Endothelial cell of umbilical vein (primary cell): ENCODE data around the gene ARPC5L. TPM values are rescaled to one million over a fixed set of nuclear protein-coding genes. Genes with fewer than 3 reads are reported as not detected.
A peak's percentile ranks its signal among the peaks of the same experiment; 100 is the strongest.

Experiments
- BruUV-seq: library from RNA; stranded (reverse); fragments of 400-500 nt; replicated peaks from 2 replicates; lab custom pipeline; 2021; lab: Mats Ljungman, UMichigan
- CTCF ChIA-PET: fragments of 300-600, 350-600 bp; sonication (Branson Sonifier 250); formaldehyde crosslinking; loops from one replicate; lab custom pipeline; 2021; ENCODE audit warnings: antibody characterized with exemption, inconsistent platforms; lab: Charles Lee
- POLR2A ChIA-PET: fragments of 300-600, 350-600 bp; sonication (Branson Sonifier 250); formaldehyde crosslinking; loops from one replicate; lab custom pipeline; 2021; ENCODE audit warnings: antibody characterized with exemption, inconsistent platforms; lab: Charles Lee
- DNase-seq: peaks from one replicate; pipeline ENCODE4 v3.0.0-alpha.2; 2011; ENCODE audit warnings: low read depth, low spot score
- FAIRE-seq: peaks from 2 replicates; lab custom pipeline; 2011; peaks lifted over from hg19 to GRCh38; lab: Jason Lieb, UNC
- H2AFZ ChIP-seq: 2 replicates; pipeline ENCODE4 v1.6.0; 2012; ENCODE audit warnings: low read depth, low read length, control low read depth, inconsistent platforms
- H3K27ac ChIP-seq: 2 replicates; pipeline ENCODE4 v1.5.1; 2011; ENCODE audit warnings: low read depth, mild to moderate bottlenecking, control low read depth, low read length, moderate library complexity; ENCODE audit not compliant: insufficient read depth
- H3K27me3 ChIP-seq, 2 experiments: 2 replicates each; pipeline versions ENCODE4 v1.6.0 to v1.6.1; 2011; ENCODE audit warnings: low read length in 2 of 2, mixed read lengths in 1 of 2; ENCODE audit not compliant: control insufficient read depth in 2 of 2, insufficient read depth in 2 of 2
- H3K36me3 ChIP-seq, 2 experiments: 2 replicates in 1 of 2; 3 replicates in 1 of 2; pipeline ENCODE4 v1.5.1; 2011; ENCODE audit warnings: low read length in 2 of 2, mild to moderate bottlenecking in 1 of 2, moderate library complexity in 1 of 2; ENCODE audit not compliant: control insufficient read depth in 2 of 2, insufficient read depth in 2 of 2; ENCODE audit errors: extremely low read depth in 1 of 2
- H3K4me1 ChIP-seq: 3 replicates; pipeline ENCODE4 v1.5.1; 2011; ENCODE audit warnings: mild to moderate bottlenecking, low read length; ENCODE audit not compliant: control insufficient read depth, insufficient read depth; ENCODE audit errors: extremely low read depth
- H3K4me2 ChIP-seq: 2 replicates; pipeline ENCODE4 v1.6.1; 2011; ENCODE audit warnings: low read length, control low read depth, mixed read lengths; ENCODE audit not compliant: insufficient read depth
- H3K4me3 ChIP-seq, 3 experiments: fragments of 200-600 bp in 1 of 3; sonication (generic), shearing (Covaris generic) in 1 of 3; replicated peaks in 1 of 3; 2 replicates each; pipeline ENCODE4 v1.5.1; 2011 to 2016; ENCODE audit warnings: control low read depth in 3 of 3, low read length in 3 of 3, mild to moderate bottlenecking in 2 of 3, inconsistent platforms in 1 of 3, low read depth in 1 of 3, moderate library complexity in 1 of 3; ENCODE audit not compliant: insufficient read depth in 1 of 3
- H3K79me2 ChIP-seq: 2 replicates; pipeline ENCODE4 v1.6.0; 2012; ENCODE audit warnings: low read length, inconsistent platforms; ENCODE audit not compliant: control insufficient read depth, insufficient read depth
- H3K9ac ChIP-seq: replicated peaks from 2 replicates; pipeline ENCODE3; 2011; ENCODE audit warnings: low read length, control low read depth; ENCODE audit not compliant: insufficient read depth; ENCODE audit errors: extremely low read depth
- H3K9me1 ChIP-seq: replicated peaks from 3 replicates; pipeline ENCODE4 v1.6.0; 2011; ENCODE audit warnings: mild to moderate bottlenecking, low read length; ENCODE audit not compliant: control insufficient read depth, insufficient read depth; ENCODE audit errors: extremely low read depth
- H3K9me3 ChIP-seq: replicated peaks from 2 replicates; pipeline ENCODE4 v1.5.1; 2012; ENCODE audit warnings: low read length, inconsistent platforms; ENCODE audit not compliant: control insufficient read depth, insufficient read depth
- H4K20me1 ChIP-seq: replicated peaks from 2 replicates; pipeline ENCODE3; 2011; ENCODE audit warnings: mild to moderate bottlenecking, low read length; ENCODE audit not compliant: control insufficient read depth, insufficient read depth; ENCODE audit errors: extremely low read depth
- EZH2 ChIP-seq: IDR thresholded peaks from 2 replicates; pipeline ENCODE4 v1.6.1; 2012; ENCODE audit warnings: borderline replicate concordance, low read depth, mild to moderate bottlenecking, moderate library complexity, low read length, inconsistent platforms; ENCODE audit not compliant: severe bottlenecking
- FOS ChIP-seq: IDR thresholded peaks from 2 replicates; pipeline ENCODE4 v1.6.1; 2011; ENCODE audit warnings: mild to moderate bottlenecking, low read length, moderate library complexity, borderline replicate concordance; ENCODE audit not compliant: insufficient read depth
- GATA2 ChIP-seq: IDR thresholded peaks from 2 replicates; pipeline ENCODE4 v1.7.0; 2011; ENCODE audit warnings: low read depth, mild to moderate bottlenecking, moderate library complexity, mixed read lengths, low read length; ENCODE audit not compliant: insufficient read length, insufficient read depth
- JUN ChIP-seq: IDR thresholded peaks from 2 replicates; pipeline ENCODE4 v1.6.1; 2011; ENCODE audit warnings: borderline replicate concordance, low read depth; ENCODE audit not compliant: insufficient read length, insufficient read depth
- MYC ChIP-seq: IDR thresholded peaks from one replicate; pipeline ENCODE4 v1.6.1; 2011; ENCODE audit warnings: mild to moderate bottlenecking, low read depth, low read length
- POLR2A ChIP-seq: IDR thresholded peaks from 2 replicates; pipeline ENCODE4 v1.6.1; 2012; ENCODE audit warnings: low read depth, mild to moderate bottlenecking, control low read depth, low read length
- POLR2AphosphoS5 ChIP-seq: IDR thresholded peaks from 2 replicates; pipeline ENCODE4 v1.6.1; 2012; ENCODE audit warnings: low read depth, mild to moderate bottlenecking, control low read depth, low read length, moderate library complexity; ENCODE audit not compliant: insufficient read depth
- dilution Hi-C: fragments of 300-500 bp; cut with MboI; formaldehyde crosslinking; loops from one replicate; pipeline ENCODE4 v1.15.0; 2019; ENCODE audit warnings: low sequenced_read_pairs; ENCODE audit not compliant: extremely low pct_ligation_motif_present
- intact Hi-C: fragments of 100-400 bp; cut with micrococcal nuclease; formaldehyde crosslinking; loops from one replicate; pipeline ENCODE4 v1.10.0; 2022
- polyA plus RNA-seq, 4 experiments: library from polyadenylated mRNA; depleted of rRNA in 3 of 4; stranded (reverse) in 3 of 4; unstranded in 1 of 4; fragments of >200 nt; gene quantifications; 2 replicates each; pipeline versions ENCODE4 v1.2.1 to v1.2.3, GENCODE V29; 2011 to 2012; ENCODE audit warnings: missing spikeins in 1 of 4
- total RNA-seq: library from RNA; stranded (reverse); gene quantifications from 2 replicates; pipeline ENCODE4 v1.2.3, GENCODE V29; 2021
- TF ChIP-seq, protein P1 (sequence below), 2 donors: IDR thresholded peaks; 1 replicate in 1 of 2; 2 replicates in 1 of 2; pipeline ENCODE4 v1.5.1; 2011; ENCODE audit warnings: low read length in 2 of 2, mild to moderate bottlenecking in 2 of 2, moderate library complexity in 2 of 2, control low read depth in 1 of 2, inconsistent platforms in 1 of 2, low read depth in 1 of 2; ENCODE audit not compliant: insufficient read depth in 1 of 2; ENCODE audit errors: extremely low read depth in 1 of 2
- TF ChIP-seq, protein P2 (sequence below): IDR thresholded peaks from 2 replicates; pipeline ENCODE4 v1.6.1; 2011; ENCODE audit not compliant: insufficient read depth, insufficient read length

The ARPC5L gene
- total and polyA plus RNA-seq, 2 donors (not counting 3 experiments of a cell fraction or from before 2014, with no cell fraction given), result 60.7 to 68.1 TPM

DNA sequence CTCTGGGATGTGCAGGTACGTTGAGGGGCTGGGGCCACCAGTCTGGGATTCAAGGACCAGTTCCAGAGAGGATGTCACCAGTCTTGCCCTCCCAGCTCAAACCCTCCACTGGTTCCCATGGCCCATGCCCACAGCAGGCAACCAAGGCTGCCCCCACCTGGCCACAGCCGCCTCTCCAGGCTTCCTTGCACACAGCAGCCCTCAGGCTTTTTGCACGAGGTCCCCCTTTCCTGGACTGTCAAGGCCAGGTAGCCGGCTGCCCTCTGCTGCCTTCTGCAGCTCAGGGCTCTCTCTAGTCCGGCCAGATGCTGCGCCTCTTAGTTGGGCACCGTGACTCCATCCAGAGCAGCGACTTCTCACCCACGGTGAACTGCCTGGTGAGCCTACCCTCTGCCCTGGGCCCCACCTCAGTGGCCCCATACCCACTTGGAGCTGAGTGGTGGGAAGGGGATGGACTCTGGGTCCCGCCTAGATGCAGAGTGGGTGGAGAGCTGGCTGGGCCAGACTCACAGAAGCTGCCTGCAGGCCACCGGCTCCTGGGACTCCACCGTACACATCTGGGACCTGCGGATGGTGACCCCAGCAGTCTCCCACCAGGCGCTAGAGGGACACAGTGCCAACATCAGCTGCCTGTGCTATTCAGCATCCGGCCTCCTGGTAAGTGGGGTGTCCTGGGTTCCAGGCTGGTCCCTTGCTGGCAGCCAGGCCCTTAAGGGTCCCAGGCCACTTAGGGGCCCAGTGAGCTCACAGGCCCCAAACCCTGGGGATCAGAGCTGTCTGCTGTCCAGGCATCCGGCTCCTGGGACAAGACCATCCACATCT is 5.8 kb upstream of the ARPC5L start:
- no peak overlapping the region for H3K9ac ChIP-seq
- no peaks in the 10 kb centered on the region for H3K9me3 ChIP-seq
- peaks cover 28% of the 10 kb centered on the region for H3K79me2 ChIP-seq
- intact Hi-C loops (no loop called here), dilution Hi-C loops (no loop called here)
- no peaks in the 10 kb centered on the region for H3K27me3 ChIP-seq
- ChIA-PET POLR2A (interaction anchor here (0.6 to 1.6 kb wide), 2 partner anchors 81 to 219 kb away, joined by 5 to 6 read pairs; no protein-coding TSS in a partner anchor), CTCF (interaction anchor here (0.6 to 15.1 kb wide), 11 partner anchors 10 to 382 kb away, joined by 3 to 967 read pairs (median 4); partner anchors contain the start of genes NR6A1 and OLFML2A)
- H3K9me1 ChIP-seq, result no peaks in the 10 kb centered on the region
- BruUV-seq, result no TSS peak
- DNase-seq, result no peak
- TF ChIP-seq POLR2AphosphoS5, result no peak
- TF ChIP-seq MYC, result no peak
- TF ChIP-seq JUN, result no peak
- TF ChIP-seq GATA2, result no peak
- peak; percentile 16 for TF ChIP-seq POLR2A
- TF ChIP-seq EZH2, result no peak
- TF ChIP-seq, protein P1, sequence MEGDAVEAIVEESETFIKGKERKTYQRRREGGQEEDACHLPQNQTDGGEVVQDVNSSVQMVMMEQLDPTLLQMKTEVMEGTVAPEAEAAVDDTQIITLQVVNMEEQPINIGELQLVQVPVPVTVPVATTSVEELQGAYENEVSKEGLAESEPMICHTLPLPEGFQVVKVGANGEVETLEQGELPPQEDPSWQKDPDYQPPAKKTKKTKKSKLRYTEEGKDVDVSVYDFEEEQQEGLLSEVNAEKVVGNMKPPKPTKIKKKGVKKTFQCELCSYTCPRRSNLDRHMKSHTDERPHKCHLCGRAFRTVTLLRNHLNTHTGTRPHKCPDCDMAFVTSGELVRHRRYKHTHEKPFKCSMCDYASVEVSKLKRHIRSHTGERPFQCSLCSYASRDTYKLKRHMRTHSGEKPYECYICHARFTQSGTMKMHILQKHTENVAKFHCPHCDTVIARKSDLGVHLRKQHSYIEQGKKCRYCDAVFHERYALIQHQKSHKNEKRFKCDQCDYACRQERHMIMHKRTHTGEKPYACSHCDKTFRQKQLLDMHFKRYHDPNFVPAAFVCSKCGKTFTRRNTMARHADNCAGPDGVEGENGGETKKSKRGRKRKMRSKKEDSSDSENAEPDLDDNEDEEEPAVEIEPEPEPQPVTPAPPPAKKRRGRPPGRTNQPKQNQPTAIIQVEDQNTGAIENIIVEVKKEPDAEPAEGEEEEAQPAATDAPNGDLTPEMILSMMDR (IDR thresholded peaks at IDR 0.05; ENCODE audit: extremely low read depth in 1 of 2, insufficient read depth in 1 of 2, low read depth in 1 of 2, low read length in 2 of 2), result peak in 1 of 2 donors; percentile 64
- no peak for TF ChIP-seq FOS
- TF ChIP-seq, protein P2, sequence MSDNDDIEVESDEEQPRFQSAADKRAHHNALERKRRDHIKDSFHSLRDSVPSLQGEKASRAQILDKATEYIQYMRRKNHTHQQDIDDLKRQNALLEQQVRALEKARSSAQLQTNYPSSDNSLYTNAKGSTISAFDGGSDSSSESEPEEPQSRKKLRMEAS, result no peak
- peaks cover 18% of the 10 kb centered on the region for H3K4me1 ChIP-seq
- peaks cover 8% of the 10 kb centered on the region for H4K20me1 ChIP-seq
- FAIRE-seq, result peak; percentile 62
- H3K4me2 ChIP-seq, result no peak overlapping the region
- H3K36me3 ChIP-seq, result peaks cover 18 to 39% of the 10 kb centered on the region in 2 experiments
- no peak overlapping the region for H2AFZ ChIP-seq
- H3K4me3 ChIP-seq, result no peak overlapping the region
- no peak overlapping the region for H3K27ac ChIP-seq
